HepG2 (cell line): ENCODE data around the gene ITPRIP.

Experiments
- EP300 ChIP-seq, 3 experiments: sonication (generic) in 1 of 3; formaldehyde crosslinking in 1 of 3; IDR thresholded peaks; 2 replicates each; pipeline versions ENCODE4 v1.5.1 to v1.6.1; 2011 to 2020; ENCODE audit warnings: low read depth in 2 of 3, low read length in 2 of 3, borderline replicate concordance in 1 of 3, improper control_type of control experiment in 1 of 3, mild to moderate bottlenecking in 1 of 3, missing genetic modification reagents in 1 of 3, moderate library complexity in 1 of 3
- ESRRA ChIP-seq: sonication (generic); formaldehyde crosslinking; IDR thresholded peaks from 2 replicates; pipeline ENCODE4 v1.5.1; 2020; ENCODE audit warnings: mild to moderate bottlenecking, low read depth, missing genetic modification reagents
- EZH2 ChIP-seq: conservative IDR thresholded peaks from 2 replicates; pipeline ENCODE4 v1.6.1; 2012; ENCODE audit warnings: mild to moderate bottlenecking, low read depth, low read length, moderate library complexity
- HNF4G ChIP-seq, 2 experiments: sonication (generic) in 1 of 2; formaldehyde crosslinking in 1 of 2; IDR thresholded peaks; 2 replicates each; pipeline versions ENCODE4 v1.4.0 to v1.6.1; 2011 to 2020; ENCODE audit warnings: borderline replicate concordance in 2 of 2, low read depth in 2 of 2, mild to moderate bottlenecking in 2 of 2, low read length in 1 of 2, missing genetic modification reagents in 1 of 2, moderate library complexity in 1 of 2
- RFX5 ChIP-seq: IDR thresholded peaks from 2 replicates; pipeline ENCODE4 v1.6.1; 2011; ENCODE audit warnings: low read depth, low read length, improper control_type of control experiment
- SP1 ChIP-seq, 2 experiments: fragments of 450-650 bp in 1 of 2; sonication (generic) in 1 of 2; formaldehyde crosslinking in 1 of 2; IDR thresholded peaks; 2 replicates each; pipeline versions ENCODE4 v1.4.0 to v1.6.1; 2016 to 2020; ENCODE audit warnings: missing genetic modification reagents in 1 of 2
- STAG1 ChIP-seq: sonication (generic); formaldehyde crosslinking; IDR thresholded peaks from 2 replicates; pipeline ENCODE4 v1.4.0; 2020; ENCODE audit warnings: missing genetic modification reagents
- TCF7 ChIP-seq: sonication (generic); IDR thresholded peaks from 2 replicates; pipeline ENCODE4 v1.6.1; 2016; ENCODE audit warnings: antibody characterized with exemption, low read depth
- ZNF263 ChIP-seq: sonication (generic); formaldehyde crosslinking; IDR thresholded peaks from 2 replicates; pipeline ENCODE4 v1.4.0; 2020; ENCODE audit warnings: missing genetic modification reagents
- ZNF841 ChIP-seq: sonication (generic); formaldehyde crosslinking; IDR thresholded peaks from 2 replicates; pipeline ENCODE4 v1.8.1; 2023; ENCODE audit warnings: missing genetic modification reagents, borderline replicate concordance
- TF ChIP-seq, protein P1 (sequence below): sonication (generic); formaldehyde crosslinking; IDR thresholded peaks from 2 replicates; pipeline ENCODE4 v1.5.0; 2020; ENCODE audit warnings: mild to moderate bottlenecking, missing genetic modification reagents, moderate library complexity
- TF ChIP-seq, protein P2 (sequence below): sonication (generic); formaldehyde crosslinking; IDR thresholded peaks from 2 replicates; pipeline ENCODE4 v1.5.0; 2020; ENCODE audit warnings: mild to moderate bottlenecking, missing genetic modification reagents
- TF ChIP-seq, protein P3 (sequence below): sonication (generic); formaldehyde crosslinking; IDR thresholded peaks from 2 replicates; pipeline ENCODE4 v1.5.1; 2020; ENCODE audit warnings: mild to moderate bottlenecking, missing genetic modification reagents, borderline replicate concordance
- TF ChIP-seq, protein P4 (sequence below): IDR thresholded peaks from 2 replicates; pipeline ENCODE4 v1.6.1; 2012; ENCODE audit warnings: inconsistent platforms

DNA sequence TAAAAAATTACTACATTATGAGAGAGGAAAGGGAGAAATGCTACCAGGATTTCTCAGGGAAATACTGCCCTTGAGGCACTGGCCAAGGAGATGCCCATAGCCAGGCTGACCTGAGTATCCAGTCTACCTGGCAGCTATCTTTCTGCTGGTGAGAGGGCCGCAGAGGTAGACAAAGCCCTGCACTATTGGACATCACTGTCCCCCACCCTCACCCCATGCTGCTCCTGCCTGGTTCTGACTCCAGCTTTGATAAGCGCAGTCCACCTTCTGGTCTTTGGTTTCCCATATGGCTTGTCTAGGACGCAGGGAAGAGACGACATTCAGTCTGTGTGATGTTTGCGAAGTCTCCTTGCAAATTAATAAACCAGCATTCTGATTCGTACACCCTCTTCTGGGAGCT, 3.7 kb downstream of the ITPRIP start:
- TF ChIP-seq SP1 (IDR thresholded peaks at IDR 0.05): no peak
- no peak for TF ChIP-seq SP1 (CRISPR knock-in tag; IDR thresholded peaks at IDR 0.05)
- no peak for TF ChIP-seq STAG1 (CRISPR knock-in tag)
- TF ChIP-seq, protein P1, sequence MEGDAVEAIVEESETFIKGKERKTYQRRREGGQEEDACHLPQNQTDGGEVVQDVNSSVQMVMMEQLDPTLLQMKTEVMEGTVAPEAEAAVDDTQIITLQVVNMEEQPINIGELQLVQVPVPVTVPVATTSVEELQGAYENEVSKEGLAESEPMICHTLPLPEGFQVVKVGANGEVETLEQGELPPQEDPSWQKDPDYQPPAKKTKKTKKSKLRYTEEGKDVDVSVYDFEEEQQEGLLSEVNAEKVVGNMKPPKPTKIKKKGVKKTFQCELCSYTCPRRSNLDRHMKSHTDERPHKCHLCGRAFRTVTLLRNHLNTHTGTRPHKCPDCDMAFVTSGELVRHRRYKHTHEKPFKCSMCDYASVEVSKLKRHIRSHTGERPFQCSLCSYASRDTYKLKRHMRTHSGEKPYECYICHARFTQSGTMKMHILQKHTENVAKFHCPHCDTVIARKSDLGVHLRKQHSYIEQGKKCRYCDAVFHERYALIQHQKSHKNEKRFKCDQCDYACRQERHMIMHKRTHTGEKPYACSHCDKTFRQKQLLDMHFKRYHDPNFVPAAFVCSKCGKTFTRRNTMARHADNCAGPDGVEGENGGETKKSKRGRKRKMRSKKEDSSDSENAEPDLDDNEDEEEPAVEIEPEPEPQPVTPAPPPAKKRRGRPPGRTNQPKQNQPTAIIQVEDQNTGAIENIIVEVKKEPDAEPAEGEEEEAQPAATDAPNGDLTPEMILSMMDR: no peak
- TF ChIP-seq ESRRA (CRISPR knock-in tag): no peak
- TF ChIP-seq, protein P2, sequence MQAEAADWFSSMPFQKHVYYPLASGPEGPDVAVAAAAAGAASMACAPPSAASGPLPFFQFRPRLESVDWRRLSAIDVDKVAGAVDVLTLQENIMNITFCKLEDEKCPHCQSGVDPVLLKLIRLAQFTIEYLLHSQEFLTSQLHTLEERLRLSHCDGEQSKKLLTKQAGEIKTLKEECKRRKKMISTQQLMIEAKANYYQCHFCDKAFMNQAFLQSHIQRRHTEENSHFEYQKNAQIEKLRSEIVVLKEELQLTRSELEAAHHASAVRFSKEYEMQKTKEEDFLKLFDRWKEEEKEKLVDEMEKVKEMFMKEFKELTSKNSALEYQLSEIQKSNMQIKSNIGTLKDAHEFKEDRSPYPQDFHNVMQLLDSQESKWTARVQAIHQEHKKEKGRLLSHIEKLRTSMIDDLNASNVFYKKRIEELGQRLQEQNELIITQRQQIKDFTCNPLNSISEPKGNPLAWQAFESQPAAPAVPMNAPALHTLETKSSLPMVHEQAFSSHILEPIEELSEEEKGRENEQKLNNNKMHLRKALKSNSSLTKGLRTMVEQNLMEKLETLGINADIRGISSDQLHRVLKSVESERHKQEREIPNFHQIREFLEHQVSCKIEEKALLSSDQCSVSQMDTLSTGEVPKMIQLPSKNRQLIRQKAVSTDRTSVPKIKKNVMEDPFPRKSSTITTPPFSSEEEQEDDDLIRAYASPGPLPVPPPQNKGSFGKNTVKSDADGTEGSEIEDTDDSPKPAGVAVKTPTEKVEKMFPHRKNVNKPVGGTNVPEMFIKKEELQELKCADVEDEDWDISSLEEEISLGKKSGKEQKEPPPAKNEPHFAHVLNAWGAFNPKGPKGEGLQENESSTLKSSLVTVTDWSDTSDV (CRISPR knock-in tag): no peak
- TF ChIP-seq, protein P3, sequence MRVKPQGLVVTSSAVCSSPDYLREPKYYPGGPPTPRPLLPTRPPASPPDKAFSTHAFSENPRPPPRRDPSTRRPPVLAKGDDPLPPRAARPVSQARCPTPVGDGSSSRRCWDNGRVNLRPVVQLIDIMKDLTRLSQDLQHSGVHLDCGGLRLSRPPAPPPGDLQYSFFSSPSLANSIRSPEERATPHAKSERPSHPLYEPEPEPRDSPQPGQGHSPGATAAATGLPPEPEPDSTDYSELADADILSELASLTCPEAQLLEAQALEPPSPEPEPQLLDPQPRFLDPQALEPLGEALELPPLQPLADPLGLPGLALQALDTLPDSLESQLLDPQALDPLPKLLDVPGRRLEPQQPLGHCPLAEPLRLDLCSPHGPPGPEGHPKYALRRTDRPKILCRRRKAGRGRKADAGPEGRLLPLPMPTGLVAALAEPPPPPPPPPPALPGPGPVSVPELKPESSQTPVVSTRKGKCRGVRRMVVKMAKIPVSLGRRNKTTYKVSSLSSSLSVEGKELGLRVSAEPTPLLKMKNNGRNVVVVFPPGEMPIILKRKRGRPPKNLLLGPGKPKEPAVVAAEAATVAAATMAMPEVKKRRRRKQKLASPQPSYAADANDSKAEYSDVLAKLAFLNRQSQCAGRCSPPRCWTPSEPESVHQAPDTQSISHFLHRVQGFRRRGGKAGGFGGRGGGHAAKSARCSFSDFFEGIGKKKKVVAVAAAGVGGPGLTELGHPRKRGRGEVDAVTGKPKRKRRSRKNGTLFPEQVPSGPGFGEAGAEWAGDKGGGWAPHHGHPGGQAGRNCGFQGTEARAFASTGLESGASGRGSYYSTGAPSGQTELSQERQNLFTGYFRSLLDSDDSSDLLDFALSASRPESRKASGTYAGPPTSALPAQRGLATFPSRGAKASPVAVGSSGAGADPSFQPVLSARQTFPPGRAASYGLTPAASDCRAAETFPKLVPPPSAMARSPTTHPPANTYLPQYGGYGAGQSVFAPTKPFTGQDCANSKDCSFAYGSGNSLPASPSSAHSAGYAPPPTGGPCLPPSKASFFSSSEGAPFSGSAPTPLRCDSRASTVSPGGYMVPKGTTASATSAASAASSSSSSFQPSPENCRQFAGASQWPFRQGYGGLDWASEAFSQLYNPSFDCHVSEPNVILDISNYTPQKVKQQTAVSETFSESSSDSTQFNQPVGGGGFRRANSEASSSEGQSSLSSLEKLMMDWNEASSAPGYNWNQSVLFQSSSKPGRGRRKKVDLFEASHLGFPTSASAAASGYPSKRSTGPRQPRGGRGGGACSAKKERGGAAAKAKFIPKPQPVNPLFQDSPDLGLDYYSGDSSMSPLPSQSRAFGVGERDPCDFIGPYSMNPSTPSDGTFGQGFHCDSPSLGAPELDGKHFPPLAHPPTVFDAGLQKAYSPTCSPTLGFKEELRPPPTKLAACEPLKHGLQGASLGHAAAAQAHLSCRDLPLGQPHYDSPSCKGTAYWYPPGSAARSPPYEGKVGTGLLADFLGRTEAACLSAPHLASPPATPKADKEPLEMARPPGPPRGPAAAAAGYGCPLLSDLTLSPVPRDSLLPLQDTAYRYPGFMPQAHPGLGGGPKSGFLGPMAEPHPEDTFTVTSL (CRISPR knock-in tag): no peak
- no peak for TF ChIP-seq HNF4G (IDR thresholded peaks at IDR 0.05; ENCODE audit: borderline replicate concordance, low read depth, low read length)
- TF ChIP-seq HNF4G (CRISPR knock-in tag; IDR thresholded peaks at IDR 0.05; ENCODE audit: borderline replicate concordance, low read depth): no peak
- TF ChIP-seq TCF7: no peak
- TF ChIP-seq EP300 (IDR thresholded peaks at IDR 0.05; ENCODE audit: low read depth in 2 of 2, low read length in 2 of 2): no peak
- no peak for TF ChIP-seq EP300 (CRISPR knock-in tag; IDR thresholded peaks at IDR 0.05; ENCODE audit: borderline replicate concordance)
- no peak for TF ChIP-seq EZH2
- TF ChIP-seq, protein P4, sequence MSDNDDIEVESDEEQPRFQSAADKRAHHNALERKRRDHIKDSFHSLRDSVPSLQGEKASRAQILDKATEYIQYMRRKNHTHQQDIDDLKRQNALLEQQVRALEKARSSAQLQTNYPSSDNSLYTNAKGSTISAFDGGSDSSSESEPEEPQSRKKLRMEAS: no peak
- TF ChIP-seq RFX5: no peak
- TF ChIP-seq ZNF263 (CRISPR knock-in tag): no peak
- no peak for TF ChIP-seq ZNF841 (CRISPR knock-in tag)
